ENCODE measurements around the gene BORCS6. TPM values are rescaled to one million over a fixed set of nuclear protein-coding genes. Genes with fewer than 3 reads are reported as not detected.
A peak's percentile ranks its signal among the peaks of the same experiment; 100 is the strongest.

BORCS6 gene
- total and polyA plus RNA-seq, 2 of the 13 experiments (the other 11 are each of a cell fraction or from before 2014, with no cell fraction given) = 2.0 to 5.1 TPM

DNA sequence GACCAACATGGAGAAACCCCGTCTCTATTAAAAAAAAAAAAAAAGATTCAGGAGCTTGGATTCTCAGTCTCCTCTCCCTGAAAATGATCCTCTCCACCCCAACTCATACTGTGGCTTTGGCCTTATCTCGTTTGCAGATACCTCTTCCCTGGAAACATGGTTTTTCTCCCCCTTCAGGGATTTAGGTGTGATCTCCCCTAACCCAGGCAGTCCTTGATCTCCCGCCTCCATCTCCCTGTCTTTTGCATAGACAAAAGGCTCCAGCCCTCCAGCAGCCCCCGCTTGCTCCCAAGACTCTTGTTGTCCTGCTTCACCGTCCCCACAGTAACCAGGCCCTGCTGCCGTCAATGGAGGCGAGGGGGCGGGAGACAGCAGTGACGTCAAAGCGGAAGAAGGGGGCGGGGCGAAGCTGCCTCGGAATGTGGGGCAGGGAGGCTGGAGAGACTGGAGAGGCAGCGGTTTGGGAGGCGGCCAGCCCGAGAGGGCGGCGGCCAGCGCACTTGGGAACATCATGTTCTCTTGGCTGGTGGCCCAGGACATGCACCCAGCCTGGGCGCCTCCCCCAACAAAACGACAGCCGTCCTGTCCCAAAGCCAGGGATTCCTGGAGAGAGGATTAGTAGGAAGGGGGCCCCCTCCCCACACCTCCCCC, 35.9 kb downstream of the BORCS6 start (continued):
- TF ChIP-seq, protein P1, sequence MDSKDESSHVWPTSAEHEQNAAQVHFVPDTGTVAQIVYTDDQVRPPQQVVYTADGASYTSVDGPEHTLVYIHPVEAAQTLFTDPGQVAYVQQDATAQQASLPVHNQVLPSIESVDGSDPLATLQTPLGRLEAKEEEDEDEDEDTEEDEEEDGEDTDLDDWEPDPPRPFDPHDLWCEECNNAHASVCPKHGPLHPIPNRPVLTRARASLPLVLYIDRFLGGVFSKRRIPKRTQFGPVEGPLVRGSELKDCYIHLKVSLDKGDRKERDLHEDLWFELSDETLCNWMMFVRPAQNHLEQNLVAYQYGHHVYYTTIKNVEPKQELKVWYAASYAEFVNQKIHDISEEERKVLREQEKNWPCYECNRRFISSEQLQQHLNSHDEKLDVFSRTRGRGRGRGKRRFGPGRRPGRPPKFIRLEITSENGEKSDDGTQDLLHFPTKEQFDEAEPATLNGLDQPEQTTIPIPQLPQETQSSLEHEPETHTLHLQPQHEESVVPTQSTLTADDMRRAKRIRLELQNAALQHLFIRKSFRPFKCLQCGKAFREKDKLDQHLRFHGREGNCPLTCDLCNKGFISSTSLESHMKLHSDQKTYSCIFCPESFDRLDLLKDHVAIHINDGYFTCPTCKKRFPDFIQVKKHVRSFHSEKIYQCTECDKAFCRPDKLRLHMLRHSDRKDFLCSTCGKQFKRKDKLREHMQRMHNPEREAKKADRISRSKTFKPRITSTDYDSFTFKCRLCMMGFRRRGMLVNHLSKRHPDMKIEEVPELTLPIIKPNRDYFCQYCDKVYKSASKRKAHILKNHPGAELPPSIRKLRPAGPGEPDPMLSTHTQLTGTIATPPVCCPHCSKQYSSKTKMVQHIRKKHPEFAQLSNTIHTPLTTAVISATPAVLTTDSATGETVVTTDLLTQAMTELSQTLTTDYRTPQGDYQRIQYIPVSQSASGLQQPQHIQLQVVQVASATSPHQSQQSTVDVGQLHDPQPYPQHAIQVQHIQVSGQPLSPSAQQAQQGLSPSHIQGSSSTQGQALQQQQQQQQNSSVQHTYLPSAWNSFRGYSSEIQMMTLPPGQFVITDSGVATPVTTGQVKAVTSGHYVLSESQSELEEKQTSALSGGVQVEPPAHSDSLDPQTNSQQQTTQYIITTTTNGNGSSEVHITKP (CRISPR knock-in tag; IDR thresholded peaks at IDR 0.05; ENCODE audit: low read depth) = no peak
- TF ChIP-seq RCOR2 (CRISPR knock-in tag; IDR thresholded peaks at IDR 0.05) (no peak), DMAP1 (CRISPR knock-in tag; IDR thresholded peaks at IDR 0.05) (no peak), ATRX (CRISPR knock-in tag; IDR thresholded peaks at IDR 0.05; ENCODE audit: borderline replicate concordance) (no peak), ZFP37 (CRISPR knock-in tag; IDR thresholded peaks at IDR 0.05; ENCODE audit: borderline replicate concordance) (no peak), ZNF772 (CRISPR knock-in tag; IDR thresholded peaks at IDR 0.05) (no peak), CEBPG (CRISPR knock-in tag; IDR thresholded peaks at IDR 0.05) (no peak), ZNF350 (CRISPR knock-in tag; IDR thresholded peaks at IDR 0.05; ENCODE audit: borderline replicate concordance, low read depth) (no peak), HOXA3 (CRISPR knock-in tag; IDR thresholded peaks at IDR 0.05) (peak; percentile 67; the same call in 1 of the 2 replicates), GABPA (IDR thresholded peaks at IDR 0.05; ENCODE audit: low read depth, low read length) (no peak), GABPA (CRISPR knock-in tag; IDR thresholded peaks at IDR 0.05; ENCODE audit: low read depth) (peak; percentile 50), HOXA9 (CRISPR knock-in tag; IDR thresholded peaks at IDR 0.05; ENCODE audit: borderline replicate concordance) (no peak), POGZ (CRISPR knock-in tag; IDR thresholded peaks at IDR 0.05) (no peak; the same call in 1 of the 2 replicates), RORA (CRISPR knock-in tag; IDR thresholded peaks at IDR 0.05) (no peak), JARID2 (CRISPR knock-in tag; IDR thresholded peaks at IDR 0.05; ENCODE audit: insufficient replicate concordance) (no peak), ZNF446 (CRISPR knock-in tag; IDR thresholded peaks at IDR 0.05) (no peak), KDM6A (CRISPR knock-in tag; IDR thresholded peaks at IDR 0.05; ENCODE audit: low read depth) (no peak), PCBP2 (optimal IDR thresholded peaks at IDR 0.05; ENCODE audit: low read depth, low read length, poor library complexity, severe bottlenecking) (no peak), PHB2 (IDR thresholded peaks at IDR 0.05; ENCODE audit: partially characterized antibody) (no peak), ZNF121 (CRISPR knock-in tag; IDR thresholded peaks at IDR 0.05) (no peak), MTF1 (CRISPR knock-in tag; IDR thresholded peaks at IDR 0.05) (no peak)
- TF ChIP-seq, protein P2, sequence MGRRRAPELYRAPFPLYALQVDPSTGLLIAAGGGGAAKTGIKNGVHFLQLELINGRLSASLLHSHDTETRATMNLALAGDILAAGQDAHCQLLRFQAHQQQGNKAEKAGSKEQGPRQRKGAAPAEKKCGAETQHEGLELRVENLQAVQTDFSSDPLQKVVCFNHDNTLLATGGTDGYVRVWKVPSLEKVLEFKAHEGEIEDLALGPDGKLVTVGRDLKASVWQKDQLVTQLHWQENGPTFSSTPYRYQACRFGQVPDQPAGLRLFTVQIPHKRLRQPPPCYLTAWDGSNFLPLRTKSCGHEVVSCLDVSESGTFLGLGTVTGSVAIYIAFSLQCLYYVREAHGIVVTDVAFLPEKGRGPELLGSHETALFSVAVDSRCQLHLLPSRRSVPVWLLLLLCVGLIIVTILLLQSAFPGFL (CRISPR knock-in tag; IDR thresholded peaks at IDR 0.05) = no peak
- TF ChIP-seq, protein P3, sequence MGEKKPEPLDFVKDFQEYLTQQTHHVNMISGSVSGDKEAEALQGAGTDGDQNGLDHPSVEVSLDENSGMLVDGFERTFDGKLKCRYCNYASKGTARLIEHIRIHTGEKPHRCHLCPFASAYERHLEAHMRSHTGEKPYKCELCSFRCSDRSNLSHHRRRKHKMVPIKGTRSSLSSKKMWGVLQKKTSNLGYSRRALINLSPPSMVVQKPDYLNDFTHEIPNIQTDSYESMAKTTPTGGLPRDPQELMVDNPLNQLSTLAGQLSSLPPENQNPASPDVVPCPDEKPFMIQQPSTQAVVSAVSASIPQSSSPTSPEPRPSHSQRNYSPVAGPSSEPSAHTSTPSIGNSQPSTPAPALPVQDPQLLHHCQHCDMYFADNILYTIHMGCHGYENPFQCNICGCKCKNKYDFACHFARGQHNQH (CRISPR knock-in tag; IDR thresholded peaks at IDR 0.05) = peak; percentile 28; the same call in 1 of the 2 replicates

Data from HepG2 (cell line).